ENCODE measurements around the gene SPNS2. TPM values are rescaled to one million over a fixed set of nuclear protein-coding genes. Genes with fewer than 3 reads are reported as not detected.

The SPNS2 gene
- total and polyA plus RNA-seq, 2 of the 8 experiments (the other 6 are each of a cell fraction or from before 2014, with no cell fraction given) = 1.2 to 1.5 TPM

DNA sequence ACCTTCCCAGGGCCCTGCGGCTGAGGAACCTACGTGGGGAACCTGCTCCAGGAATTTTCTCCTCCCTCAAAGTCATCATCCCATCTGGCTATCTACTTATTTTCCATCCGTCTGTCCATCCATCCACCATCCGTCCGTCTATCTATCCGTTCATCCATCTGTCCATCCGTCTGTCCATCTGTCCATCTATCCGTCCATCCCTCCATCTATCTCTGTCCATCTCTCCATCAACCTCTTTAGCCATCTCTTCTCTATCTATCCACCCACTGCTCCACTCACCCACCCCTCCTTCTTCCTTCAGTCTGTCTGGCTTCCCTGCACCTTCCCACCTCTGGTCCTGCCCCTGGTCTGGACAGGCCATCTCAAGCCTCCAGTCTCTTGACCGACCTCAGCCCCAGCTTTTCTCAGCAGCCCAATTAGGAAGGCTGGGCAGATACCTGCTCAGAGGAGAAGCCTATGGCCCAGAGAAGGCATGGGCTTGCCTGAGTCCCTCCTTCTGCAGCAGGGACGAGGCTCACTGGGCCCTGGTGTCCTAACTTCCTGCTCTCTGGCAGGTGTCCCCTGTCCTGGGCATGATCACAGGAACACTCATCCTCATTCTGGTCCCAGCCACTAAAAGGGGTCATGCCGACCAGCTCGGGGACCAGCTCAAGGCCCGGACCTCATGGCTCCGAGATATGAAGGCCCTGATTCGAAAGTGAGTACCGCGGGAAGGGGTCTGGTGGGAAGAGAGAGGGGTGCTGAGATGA is 33.5 kb downstream of the SPNS2 start:
- no peak overlapping the region for H4K91ac ChIP-seq (replicated peaks; ENCODE audit: insufficient read length, low read length)
- peaks cover 0 to 5% of the 10 kb centered on the region in 2 experiments for H4K20me1 ChIP-seq (replicated peaks in 1 of 2; ENCODE audit: control insufficient read depth in 1 of 2, insufficient read depth in 2 of 2, low read length in 2 of 2)
- no peak overlapping the region; the same call in 1 of the 2 replicates for H2BK12ac ChIP-seq (ENCODE audit: low read depth, low read length)
- no peaks in the 10 kb centered on the region for H3K79me1 ChIP-seq (ENCODE audit: low read depth, low read length)
- TF ChIP-seq, protein P1, sequence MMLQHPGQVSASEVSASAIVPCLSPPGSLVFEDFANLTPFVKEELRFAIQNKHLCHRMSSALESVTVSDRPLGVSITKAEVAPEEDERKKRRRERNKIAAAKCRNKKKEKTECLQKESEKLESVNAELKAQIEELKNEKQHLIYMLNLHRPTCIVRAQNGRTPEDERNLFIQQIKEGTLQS (IDR thresholded peaks at IDR 0.05; ENCODE audit: insufficient read depth, low read depth, low read length) = no peak
- H2BK5ac ChIP-seq (ENCODE audit: low read depth, low read length) = no peak overlapping the region
- H3K4me2 ChIP-seq (ENCODE audit: insufficient read depth in 1 of 2, low read depth in 2 of 2, low read length in 2 of 2) = no peak overlapping the region
- no peak overlapping the region for H2AK5ac ChIP-seq (ENCODE audit: low read depth, low read length)
- no peak overlapping the region for H3K56ac ChIP-seq (replicated peaks; ENCODE audit: insufficient read length, low read depth, low read length)
- H3K27ac ChIP-seq (ENCODE audit: low read depth, low read length) = no peak overlapping the region
- H3K23ac ChIP-seq (ENCODE audit: insufficient read length) = no peak overlapping the region
- peaks cover 0 to 28% (median 15%) of the 10 kb centered on the region in 4 experiments; a peak in 6 of 7 replicates for H3K4me1 ChIP-seq (replicated peaks in 1 of 4; ENCODE audit: control insufficient read depth in 3 of 4, insufficient read depth in 4 of 4, low read length in 3 of 4)
- no peaks in the 10 kb centered on the region for H3K79me2 ChIP-seq (ENCODE audit: control insufficient read depth in 1 of 2, insufficient read depth in 2 of 2, low read length in 2 of 2)
- H2AFZ ChIP-seq (ENCODE audit: low read length) = no peak overlapping the region
- ChIA-PET CTCF (ENCODE audit: partially characterized antibody) (no interaction called here), POLR2A (ENCODE audit: partially characterized antibody) (interaction anchor here (32.8 to 37.1 kb wide), 2 partner anchors 3 to 15 kb away, joined by 546 read pairs; partner anchors contain the start of genes GGT6 and MYBBP1A)
- H4K5ac ChIP-seq (ENCODE audit: insufficient read length, low read depth, low read length) = no peak overlapping the region
- H3K4ac ChIP-seq (replicated peaks; ENCODE audit: insufficient read length, low read depth, low read length) = peak overlapping the region; percentile 69
- DNase-seq (ENCODE audit: low read depth in 1 of 2, low spot score in 2 of 2) (no peak), FAIRE-seq (no peak)
- H3K14ac ChIP-seq (ENCODE audit: insufficient read length) = no peak overlapping the region
- H3K27me3 ChIP-seq (replicated peaks in 1 of 4; ENCODE audit: control insufficient read depth in 3 of 4, extremely low read depth in 1 of 4, insufficient read depth in 3 of 4, low read length in 3 of 4) = peaks cover 0 to 38% (median 22%) of the 10 kb centered on the region in 4 experiments; a peak in 4 of 7 replicates
- H3K9me3 ChIP-seq (ENCODE audit: insufficient read depth in 2 of 2, low read depth in 1 of 2, low read length in 1 of 2) = no peaks in the 10 kb centered on the region
- H2BK15ac ChIP-seq (ENCODE audit: low read length) = no peak overlapping the region
- H3K23me2 ChIP-seq (ENCODE audit: low read depth, low read length) = peaks cover 4% of the 10 kb centered on the region; the same call in 1 of the 2 replicates
- H4K8ac ChIP-seq (ENCODE audit: extremely low read depth, insufficient read depth, low read length) = no peak overlapping the region
- no peak overlapping the region for H2BK20ac ChIP-seq (ENCODE audit: low read length)
- H3K9ac ChIP-seq (replicated peaks in 1 of 4; ENCODE audit: extremely low read depth in 1 of 4, low read depth in 3 of 4, low read length in 3 of 4) = no peak overlapping the region
- no peaks in the 10 kb centered on the region for H3K36me3 ChIP-seq (ENCODE audit: control insufficient read depth in 2 of 4, insufficient read depth in 4 of 4, low read length in 3 of 4)
- H3K4me3 ChIP-seq (ENCODE audit: extremely low read depth in 1 of 4, insufficient read depth in 2 of 4, low read depth in 3 of 4, low read length in 4 of 4) = no peak overlapping the region
- 92% methylated on average over 17 of the region's 17 CpGs; no CpG with 5 or more reads in 1 of the 2 experiments for WGBS, 2 experiments (ENCODE audit: extremely low coverage in 1 of 2, insufficient coverage in 1 of 2, insufficient read length in 1 of 2, insufficient replicate concordance in 2 of 2, low coverage in 1 of 2, low lambda C conversion rate in 2 of 2, missing lambda C conversion rate in 1 of 2)
- no peak overlapping the region for H2BK120ac ChIP-seq (replicated peaks; ENCODE audit: low read depth, low read length)
- H3K18ac ChIP-seq (ENCODE audit: extremely low read depth, low read length) = no peak overlapping the region
